NCI-H146 (cell line): ENCODE results near the gene LYZL4.

Source experiments
- DNase-seq: peaks from one replicate; lab custom pipeline; 2025; lab: John Stamatoyannopoulos, UW

The LYZL4 gene

GRCh38 chr3:42371776-42372175 lies 38.6 kb downstream of the LYZL4 start:
- DNase-seq = no peak

GRCh38 chr3:42369832-42370231 lies 40.6 kb downstream of the LYZL4 start:
- DNase-seq = no peak

- no peak for DNase-seq
Observed at GRCh38 chr3:42369304-42369703, 41.1 kb downstream of the LYZL4 start.

- no peak for DNase-seq
Observed at GRCh38 chr3:42368861-42369260, 41.5 kb downstream of the LYZL4 start.

GRCh38 chr3:42367903-42368302 lies 42.5 kb downstream of the LYZL4 start:
- DNase-seq = no peak

GRCh38 chr3:42366550-42366949 lies 43.9 kb downstream of the LYZL4 start:
- no peak for DNase-seq

- no peak for DNase-seq
Observed at GRCh38 chr3:42357335-42357734, 53.1 kb downstream of the LYZL4 start.

- DNase-seq = no peak
Observed at GRCh38 chr3:42355612-42356011, 54.8 kb downstream of the LYZL4 start.

- DNase-seq = no peak
Observed at GRCh38 chr3:42353631-42354030, 56.8 kb downstream of the LYZL4 start.

GRCh38 chr3:42351207-42351606 lies 59.2 kb downstream of the LYZL4 start:
- DNase-seq = no peak

GRCh38 chr3:42349765-42350594 lies 60.4 kb downstream of the LYZL4 start:
- no peak for DNase-seq

GRCh38 chr3:42347928-42348327 lies 62.5 kb downstream of the LYZL4 start:
- no peak for DNase-seq
